ENCODE results near the gene IGFBPL1.

GRCh38 chr9:38387751-38388150 lies 36.5 kb downstream of the IGFBPL1 start:
- no peak for TF ChIP-seq CTCF (IDR thresholded peaks at IDR 0.05; ENCODE audit: low read depth, low read length, poor library complexity, severe bottlenecking)
- TF ChIP-seq EZH2phosphoT487 (IDR thresholded peaks at IDR 0.05; ENCODE audit: borderline replicate concordance, low read length), result no peak
